ENCODE results near the gene CDK5. TPM values are rescaled to one million over a fixed set of nuclear protein-coding genes. Genes with fewer than 3 reads are reported as not detected.

The CDK5 gene
- polyA plus RNA-seq, 1 donor from 2014 or later: 88.3 TPM

- H3K9me2 ChIP-seq (ENCODE audit: insufficient read depth, low read length): no peaks in the 10 kb centered on the region
- peaks cover 7% of the 10 kb centered on the region for H3K27me3 ChIP-seq (ENCODE audit: insufficient read depth, low read depth, low read length)
- H3K9me3 ChIP-seq (ENCODE audit: low read length): no peaks in the 10 kb centered on the region
- H3F3A ChIP-seq (ENCODE audit: insufficient read depth, low read length, poor library complexity, severe bottlenecking): no peaks in the 10 kb centered on the region
- no peak overlapping the region for H3K4me3 ChIP-seq (ENCODE audit: low read length)
- no peak overlapping the region for H2AFZ ChIP-seq (ENCODE audit: low read depth, low read length)
- no peak for TF ChIP-seq SMC3 (conservative IDR thresholded peaks at IDR 0.05; ENCODE audit: poor library complexity)
- TF ChIP-seq REST (IDR thresholded peaks at IDR 0.05; ENCODE audit: borderline replicate concordance): no peak
- no peak for TF ChIP-seq POLR2AphosphoS5 (IDR thresholded peaks at IDR 0.05)
- no peak for TF ChIP-seq CTCF (IDR thresholded peaks at IDR 0.05; ENCODE audit: poor library complexity, severe bottlenecking)
- TF ChIP-seq EP300 (conservative IDR thresholded peaks at IDR 0.05; ENCODE audit: poor library complexity, severe bottlenecking): no peak
- TF ChIP-seq EZH2 (IDR thresholded peaks at IDR 0.05; ENCODE audit: borderline replicate concordance, insufficient read depth, low read length, poor library complexity, severe bottlenecking): no peak
- no peak for TF ChIP-seq MXI1 (conservative IDR thresholded peaks at IDR 0.05; ENCODE audit: poor library complexity, severe bottlenecking)
- no peak for TF ChIP-seq RAD21 (conservative IDR thresholded peaks at IDR 0.05)
- TF ChIP-seq TAF1 (IDR thresholded peaks at IDR 0.05; ENCODE audit: low read depth): no peak
- H3K4me2 ChIP-seq (ENCODE audit: low read length): no peak overlapping the region
- H3K79me2 ChIP-seq (replicated peaks; ENCODE audit: insufficient read depth, low read length): no peaks in the 10 kb centered on the region
- H3K27ac ChIP-seq (ENCODE audit: low read length): no peak overlapping the region
- H4K20me1 ChIP-seq (ENCODE audit: insufficient read depth): no peaks in the 10 kb centered on the region
- no peaks in the 10 kb centered on the region for H3K36me3 ChIP-seq (ENCODE audit: insufficient read depth, low read length)
- no peak overlapping the region for H3K9ac ChIP-seq (ENCODE audit: low read length)
These were observed 6.8 kb upstream of the CDK5 start for GRCh38 chr7:151064454-151064853.

GRCh38 chr7:151063212-151063561 lies 5.5 kb upstream of the CDK5 start:
- Histone ChIP-seq H3F3A (ENCODE audit: insufficient read depth, low read length, poor library complexity, severe bottlenecking) (peaks cover 6% of the 10 kb centered on the region), H3K27me3 (ENCODE audit: insufficient read depth, low read depth, low read length) (peaks cover 7% of the 10 kb centered on the region), H3K4me2 (ENCODE audit: low read length) (no peak overlapping the region)

More at GRCh38 chr7:151063212-151063561, 5.5 kb upstream of the CDK5 start:
- no peaks in the 10 kb centered on the region for H3K9me2 ChIP-seq (ENCODE audit: insufficient read depth, low read length)
- H3K27ac ChIP-seq (ENCODE audit: low read length): no peak overlapping the region
- no peak overlapping the region for H3K9ac ChIP-seq (ENCODE audit: low read length)
- no peaks in the 10 kb centered on the region for H3K79me2 ChIP-seq (replicated peaks; ENCODE audit: insufficient read depth, low read length)
- H3K36me3 ChIP-seq (ENCODE audit: insufficient read depth, low read length): no peaks in the 10 kb centered on the region
- H2AFZ ChIP-seq (ENCODE audit: low read depth, low read length): no peak overlapping the region
- no peaks in the 10 kb centered on the region for H3K9me3 ChIP-seq (ENCODE audit: low read length)
- TF ChIP-seq POLR2AphosphoS5 (IDR thresholded peaks at IDR 0.05) (no peak), SMC3 (conservative IDR thresholded peaks at IDR 0.05; ENCODE audit: poor library complexity) (no peak), EZH2 (IDR thresholded peaks at IDR 0.05; ENCODE audit: borderline replicate concordance, insufficient read depth, low read length, poor library complexity, severe bottlenecking) (no peak), RAD21 (conservative IDR thresholded peaks at IDR 0.05) (no peak), MXI1 (conservative IDR thresholded peaks at IDR 0.05; ENCODE audit: poor library complexity, severe bottlenecking) (no peak), CTCF (IDR thresholded peaks at IDR 0.05; ENCODE audit: poor library complexity, severe bottlenecking) (no peak), EP300 (conservative IDR thresholded peaks at IDR 0.05; ENCODE audit: poor library complexity, severe bottlenecking) (no peak), REST (IDR thresholded peaks at IDR 0.05; ENCODE audit: borderline replicate concordance) (no peak), TAF1 (IDR thresholded peaks at IDR 0.05; ENCODE audit: low read depth) (no peak)
- no peak overlapping the region for H3K4me3 ChIP-seq (ENCODE audit: low read length)
- H4K20me1 ChIP-seq (ENCODE audit: insufficient read depth): no peaks in the 10 kb centered on the region
